ENCODE measurements around the gene ASXL3. TPM values are rescaled to one million over a fixed set of nuclear protein-coding genes. Genes with fewer than 3 reads are reported as not detected.

ASXL3 gene
- total and polyA plus RNA-seq, 2 experiments from 2014 or later: 6.1 to 10.0 TPM

- no peak overlapping the region for H3K27ac ChIP-seq
- H3K36me3 ChIP-seq: no peaks in the 10 kb centered on the region
- H3K27me3 ChIP-seq: no peaks in the 10 kb centered on the region
- H3K4me3 ChIP-seq: no peak overlapping the region
- no peak for TF ChIP-seq CTCF (IDR thresholded peaks at IDR 0.05; ENCODE audit: low read depth, low read length)
- H3K9me3 ChIP-seq (ENCODE audit: low read depth): no peaks in the 10 kb centered on the region
- peaks cover 14% of the 10 kb centered on the region for H3K4me1 ChIP-seq (ENCODE audit: low read depth)
- no peak for DNase-seq (ENCODE audit: low read depth in 1 of 2, low spot score in 1 of 2)
Measured at GRCh38 chr18:33541316-33541715, 36.7 kb upstream of the ASXL3 start.

- no peaks in the 10 kb centered on the region for H3K36me3 ChIP-seq
- H3K27me3 ChIP-seq: no peaks in the 10 kb centered on the region
- TF ChIP-seq CTCF (IDR thresholded peaks at IDR 0.05; ENCODE audit: low read depth, low read length): no peak
- H3K4me3 ChIP-seq: no peak overlapping the region
- no peak for DNase-seq (ENCODE audit: low read depth in 1 of 2, low spot score in 1 of 2)
- H3K4me1 ChIP-seq (ENCODE audit: low read depth): peaks cover 27% of the 10 kb centered on the region
- H3K9me3 ChIP-seq (ENCODE audit: low read depth): no peaks in the 10 kb centered on the region
- H3K27ac ChIP-seq: no peak overlapping the region
Measured at GRCh38 chr18:33556846-33557245, 21.2 kb upstream of the ASXL3 start.

GRCh38 chr18:33557706-33558105 is 20.3 kb upstream of the ASXL3 start:
- H3K9me3 ChIP-seq (ENCODE audit: low read depth): no peaks in the 10 kb centered on the region
- H3K27ac ChIP-seq: no peak overlapping the region
- peaks cover 27% of the 10 kb centered on the region for H3K4me1 ChIP-seq (ENCODE audit: low read depth)
- no peak for TF ChIP-seq CTCF (IDR thresholded peaks at IDR 0.05; ENCODE audit: low read depth, low read length)
- DNase-seq (ENCODE audit: low read depth in 1 of 2, low spot score in 1 of 2): no peak
- no peaks in the 10 kb centered on the region for H3K36me3 ChIP-seq
- H3K4me3 ChIP-seq: no peak overlapping the region
- H3K27me3 ChIP-seq: no peaks in the 10 kb centered on the region

- peak in 1 of 2 donors; percentile 15 for DNase-seq (ENCODE audit: low read depth in 1 of 2, low spot score in 1 of 2)
- TF ChIP-seq CTCF (IDR thresholded peaks at IDR 0.05; ENCODE audit: low read depth, low read length): no peak
- H3K27ac ChIP-seq: no peak overlapping the region
- H3K36me3 ChIP-seq: no peaks in the 10 kb centered on the region
- peaks cover 27% of the 10 kb centered on the region for H3K4me1 ChIP-seq (ENCODE audit: low read depth)
- H3K9me3 ChIP-seq (ENCODE audit: low read depth): no peaks in the 10 kb centered on the region
- H3K27me3 ChIP-seq: no peaks in the 10 kb centered on the region
- no peak overlapping the region for H3K4me3 ChIP-seq
Measured at GRCh38 chr18:33558529-33558928, 19.5 kb upstream of the ASXL3 start.

- TF ChIP-seq CTCF (IDR thresholded peaks at IDR 0.05; ENCODE audit: low read depth, low read length): no peak
- Histone ChIP-seq H3K9me3 (ENCODE audit: low read depth) (no peaks in the 10 kb centered on the region), H3K4me3 (no peak overlapping the region), H3K4me1 (ENCODE audit: low read depth) (peaks cover 27% of the 10 kb centered on the region), H3K36me3 (no peaks in the 10 kb centered on the region), H3K27me3 (no peaks in the 10 kb centered on the region), H3K27ac (peak overlapping the region; percentile 83)
- DNase-seq (ENCODE audit: low read depth in 1 of 2, low spot score in 1 of 2): peak; percentile 37 to 53
Measured at GRCh38 chr18:33560686-33561370, 17.2 kb upstream of the ASXL3 start.
